ENCODE data around the gene PPFIA2. TPM values are rescaled to one million over a fixed set of nuclear protein-coding genes. Genes with fewer than 3 reads are reported as not detected.
A peak's percentile ranks its signal among the peaks of the same experiment; 100 is the strongest.

Gene PPFIA2
- total RNA-seq, 1 experiment from 2014 or later, result not detected

DNA sequence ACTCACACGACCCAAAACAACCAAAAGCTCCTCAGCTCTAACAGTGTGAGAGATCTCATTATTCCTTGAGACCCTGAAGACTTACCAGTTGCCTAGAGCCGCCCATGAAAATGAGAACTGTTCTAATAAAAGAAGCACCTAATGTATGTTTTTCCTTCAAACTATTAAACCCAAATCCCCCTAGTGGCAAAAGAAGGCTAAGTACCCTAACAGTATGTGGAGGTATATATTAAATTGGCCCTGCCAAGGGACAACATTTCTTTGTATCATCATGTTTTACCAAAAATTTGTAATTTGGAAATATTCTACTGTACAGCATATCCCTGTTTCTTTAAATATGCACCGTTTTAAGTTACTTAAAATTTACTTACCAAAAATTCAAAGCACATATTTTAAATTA is 38.0 kb upstream of the PPFIA2 start:
- POLR2A ChIA-PET, result no interaction called here
- Mint-ChIP-seq H3K9me3 (ENCODE audit: unreplicated experiment) (no peaks in the 10 kb centered on the region), H3K27ac (ENCODE audit: unreplicated experiment) (no peak overlapping the region), H3K4me3 (ENCODE audit: unreplicated experiment) (no peak overlapping the region), H3K4me1 (ENCODE audit: low read depth, unreplicated experiment) (no peaks in the 10 kb centered on the region), H3K27me3 (ENCODE audit: insufficient read depth, unreplicated experiment) (peaks cover 7% of the 10 kb centered on the region), H3K36me3 (ENCODE audit: insufficient read depth, unreplicated experiment) (no peaks in the 10 kb centered on the region)
- H3K36me3 ChIP-seq (ENCODE audit: control insufficient read depth, insufficient read depth, low read length), result no peaks in the 10 kb centered on the region
- intact Hi-C loops (cut with micrococcal nuclease; ENCODE audit: unreplicated experiment), result loop anchor here (1.0 to 2.0 kb wide), 2 partner anchors 152 to 530 kb away; no protein-coding TSS in a partner anchor
- no peak overlapping the region for H3K4me3 ChIP-seq (ENCODE audit: low read depth, low read length)
- TF ChIP-seq, protein P1, sequence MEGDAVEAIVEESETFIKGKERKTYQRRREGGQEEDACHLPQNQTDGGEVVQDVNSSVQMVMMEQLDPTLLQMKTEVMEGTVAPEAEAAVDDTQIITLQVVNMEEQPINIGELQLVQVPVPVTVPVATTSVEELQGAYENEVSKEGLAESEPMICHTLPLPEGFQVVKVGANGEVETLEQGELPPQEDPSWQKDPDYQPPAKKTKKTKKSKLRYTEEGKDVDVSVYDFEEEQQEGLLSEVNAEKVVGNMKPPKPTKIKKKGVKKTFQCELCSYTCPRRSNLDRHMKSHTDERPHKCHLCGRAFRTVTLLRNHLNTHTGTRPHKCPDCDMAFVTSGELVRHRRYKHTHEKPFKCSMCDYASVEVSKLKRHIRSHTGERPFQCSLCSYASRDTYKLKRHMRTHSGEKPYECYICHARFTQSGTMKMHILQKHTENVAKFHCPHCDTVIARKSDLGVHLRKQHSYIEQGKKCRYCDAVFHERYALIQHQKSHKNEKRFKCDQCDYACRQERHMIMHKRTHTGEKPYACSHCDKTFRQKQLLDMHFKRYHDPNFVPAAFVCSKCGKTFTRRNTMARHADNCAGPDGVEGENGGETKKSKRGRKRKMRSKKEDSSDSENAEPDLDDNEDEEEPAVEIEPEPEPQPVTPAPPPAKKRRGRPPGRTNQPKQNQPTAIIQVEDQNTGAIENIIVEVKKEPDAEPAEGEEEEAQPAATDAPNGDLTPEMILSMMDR (IDR thresholded peaks at IDR 0.05; ENCODE audit: insufficient read depth in 1 of 2, low read depth in 1 of 2, low read length in 1 of 2, severe bottlenecking in 1 of 2, unreplicated experiment in 1 of 2), result peak in 1 of 2 experiments; percentile 39
- DNase-seq, result peak in 1 of 2 experiments; percentile 22
- no peaks in the 10 kb centered on the region for H3K4me1 ChIP-seq
- H3K9me3 ChIP-seq, result no peaks in the 10 kb centered on the region
- H3K27me3 ChIP-seq (replicated peaks; ENCODE audit: control insufficient read depth, insufficient read depth, low read length), result no peaks in the 10 kb centered on the region
- no TSS peak for BruUV-seq (replicated peaks)
- CTCF ChIA-PET, result no interaction called here

DNA sequence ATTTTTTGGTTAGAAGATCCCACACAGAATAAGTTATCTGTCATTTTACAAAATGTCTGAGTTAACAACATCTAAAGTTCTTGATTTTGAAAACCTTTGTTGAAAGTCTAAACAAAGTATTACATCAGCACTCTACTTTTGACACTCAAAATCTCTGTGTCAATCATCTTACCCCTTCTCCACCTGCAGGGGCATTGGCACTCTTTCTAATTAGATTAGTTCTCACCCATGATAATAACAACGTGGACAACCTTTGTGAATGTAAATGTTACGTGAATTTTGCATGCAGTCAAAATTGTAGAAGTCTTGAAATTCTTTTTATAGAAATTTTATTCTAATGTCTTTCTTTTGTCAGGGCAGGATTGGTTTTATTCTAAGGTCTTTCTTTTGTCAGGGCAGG is 33.5 kb upstream of the PPFIA2 start:
- BruUV-seq (replicated peaks), result no TSS peak

DNA sequence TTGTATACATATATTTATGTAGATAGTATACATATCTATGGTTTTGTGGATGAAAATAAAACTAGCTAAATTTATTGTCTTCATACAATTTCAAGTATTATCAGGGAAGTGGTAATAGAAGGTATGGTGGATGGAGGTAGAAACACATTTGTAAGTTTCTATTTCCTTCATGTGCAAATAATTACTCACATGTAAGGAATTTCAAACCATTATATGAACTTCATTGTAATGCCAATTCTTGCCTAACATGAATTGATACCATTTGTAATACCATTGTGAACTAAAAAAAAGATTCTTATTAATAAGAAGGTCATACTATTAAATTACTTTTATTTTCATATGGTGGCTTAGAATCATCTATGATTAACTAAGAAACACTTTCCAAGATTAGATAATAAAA is 20.1 kb upstream of the PPFIA2 start:
- TF ChIP-seq, protein P1 (IDR thresholded peaks at IDR 0.05; ENCODE audit: insufficient read depth in 1 of 2, low read depth in 1 of 2, low read length in 1 of 2, severe bottlenecking in 1 of 2, unreplicated experiment in 1 of 2), result no peak

More for the DNA sequence above, 33.5 kb upstream of the PPFIA2 start:
- Histone ChIP-seq H3K27me3 (replicated peaks; ENCODE audit: control insufficient read depth, insufficient read depth, low read length) (no peaks in the 10 kb centered on the region), H3K4me1 (no peaks in the 10 kb centered on the region), H3K4me3 (ENCODE audit: low read depth, low read length) (no peak overlapping the region), H3K36me3 (ENCODE audit: control insufficient read depth, insufficient read depth, low read length) (no peaks in the 10 kb centered on the region), H3K9me3 (no peaks in the 10 kb centered on the region)
- no peak for DNase-seq
- POLR2A ChIA-PET, result no interaction called here
- no peaks in the 10 kb centered on the region for H3K36me3 Mint-ChIP-seq (ENCODE audit: insufficient read depth, unreplicated experiment)
- no peak overlapping the region for H3K27ac Mint-ChIP-seq (ENCODE audit: unreplicated experiment)
- H3K4me3 Mint-ChIP-seq (ENCODE audit: unreplicated experiment), result no peak overlapping the region
- TF ChIP-seq, protein P1 (IDR thresholded peaks at IDR 0.05; ENCODE audit: insufficient read depth in 1 of 2, low read depth in 1 of 2, low read length in 1 of 2, severe bottlenecking in 1 of 2, unreplicated experiment in 1 of 2), result no peak
- H3K27me3 Mint-ChIP-seq (ENCODE audit: insufficient read depth, unreplicated experiment), result no peaks in the 10 kb centered on the region
- intact Hi-C loops (cut with micrococcal nuclease; ENCODE audit: unreplicated experiment), result no loop called here
- H3K9me3 Mint-ChIP-seq (ENCODE audit: unreplicated experiment), result no peaks in the 10 kb centered on the region
- H3K4me1 Mint-ChIP-seq (ENCODE audit: low read depth, unreplicated experiment), result no peaks in the 10 kb centered on the region
- CTCF ChIA-PET, result no interaction called here

More for the DNA sequence above, 20.1 kb upstream of the PPFIA2 start:
- peaks cover 3% of the 10 kb centered on the region for H3K27me3 Mint-ChIP-seq (ENCODE audit: insufficient read depth, unreplicated experiment)
- no peak overlapping the region for H3K27ac Mint-ChIP-seq (ENCODE audit: unreplicated experiment)
- no peaks in the 10 kb centered on the region for H3K27me3 ChIP-seq (replicated peaks; ENCODE audit: control insufficient read depth, insufficient read depth, low read length)
- POLR2A ChIA-PET, result no interaction called here
- intact Hi-C loops (cut with micrococcal nuclease; ENCODE audit: unreplicated experiment), result no loop called here
- H3K4me3 Mint-ChIP-seq (ENCODE audit: unreplicated experiment), result no peak overlapping the region
- DNase-seq, result no peak
- no peaks in the 10 kb centered on the region for H3K9me3 ChIP-seq
- no peaks in the 10 kb centered on the region for H3K36me3 ChIP-seq (ENCODE audit: control insufficient read depth, insufficient read depth, low read length)
- no peaks in the 10 kb centered on the region for H3K9me3 Mint-ChIP-seq (ENCODE audit: unreplicated experiment)
- CTCF ChIA-PET, result no interaction called here
- H3K4me1 Mint-ChIP-seq (ENCODE audit: low read depth, unreplicated experiment), result no peaks in the 10 kb centered on the region
- no TSS peak for BruUV-seq (replicated peaks)
- H3K36me3 Mint-ChIP-seq (ENCODE audit: insufficient read depth, unreplicated experiment), result no peaks in the 10 kb centered on the region
- H3K4me1 ChIP-seq, result no peaks in the 10 kb centered on the region
- no peak overlapping the region for H3K4me3 ChIP-seq (ENCODE audit: low read depth, low read length)
